Kidney capillary endothelial cell (primary cell): ENCODE measurements around the gene TP73.

ENCODE experiments used
- DNase-seq: peaks from one replicate; pipeline ENCODE4 v3.0.0-alpha.2; 2018; ENCODE audit warnings: low spot score

The TP73 gene

DNA sequence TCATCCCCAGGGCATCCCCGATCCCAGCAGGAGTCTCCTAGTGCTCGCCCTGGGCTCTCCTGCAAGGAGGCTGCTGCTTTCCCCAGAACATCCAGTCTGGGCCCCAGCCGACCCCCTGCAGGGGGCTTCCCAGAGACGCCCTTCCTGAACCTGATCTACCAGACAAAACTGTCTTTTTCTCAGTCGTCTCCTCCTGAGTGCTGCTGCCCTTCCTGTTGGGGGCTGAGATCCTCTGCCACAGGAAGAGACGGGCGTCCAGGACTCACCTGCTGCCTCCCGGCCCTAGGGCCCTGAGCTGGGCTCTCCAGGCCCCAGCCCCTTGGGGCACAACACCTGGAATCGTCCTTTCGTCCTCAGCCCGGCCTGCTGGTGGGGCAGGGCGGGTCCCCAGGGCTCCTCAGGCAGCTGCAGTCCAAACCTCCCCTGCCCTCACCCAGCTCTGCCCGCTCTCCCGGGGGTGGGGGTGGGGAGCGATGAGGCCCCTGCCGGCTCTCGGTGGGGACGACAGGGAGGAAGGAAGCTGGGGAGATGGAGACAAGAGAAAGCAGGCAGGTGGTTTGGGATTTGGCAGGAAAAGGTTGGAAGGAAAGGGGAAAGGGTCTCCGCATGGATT is 36.9 kb downstream of the TP73 start:
- DNase-seq: no peak

DNA sequence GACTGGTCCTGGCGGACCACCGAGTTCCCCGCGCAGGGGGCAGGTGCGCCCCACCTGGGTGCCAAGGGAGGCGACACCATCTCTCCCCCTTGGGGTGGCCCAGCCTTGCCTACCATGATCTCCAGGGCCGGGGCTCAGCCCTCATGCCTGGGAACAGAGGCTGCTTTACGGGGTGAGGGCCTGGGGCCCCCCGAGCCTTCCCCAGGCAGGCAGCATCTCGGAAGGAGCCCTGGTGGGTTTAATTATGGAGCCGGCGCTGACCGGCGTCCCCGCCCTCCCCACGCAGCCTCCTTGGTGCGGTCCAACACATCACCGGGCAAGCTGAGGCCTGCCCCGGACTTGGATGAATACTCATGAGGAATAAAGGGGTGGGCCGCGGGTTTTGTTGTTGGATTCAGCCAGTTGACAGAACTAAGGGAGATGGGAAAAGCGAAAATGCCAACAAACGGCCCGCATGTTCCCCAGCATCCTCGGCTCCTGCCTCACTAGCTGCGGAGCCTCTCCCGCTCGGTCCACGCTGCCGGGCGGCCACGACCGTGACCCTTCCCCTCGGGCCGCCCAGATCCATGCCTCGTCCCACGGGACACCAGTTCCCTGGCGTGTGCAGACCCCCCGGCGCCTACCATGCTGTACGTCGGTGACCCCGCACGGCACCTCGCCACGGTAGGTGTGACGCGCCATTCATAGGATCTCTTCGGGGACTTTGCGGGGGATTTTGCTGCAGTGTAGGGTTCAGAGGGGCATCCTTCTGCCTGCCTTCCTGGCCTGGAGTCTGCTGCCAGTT is 38.2 kb downstream of the TP73 start:
- no peak for DNase-seq

DNA sequence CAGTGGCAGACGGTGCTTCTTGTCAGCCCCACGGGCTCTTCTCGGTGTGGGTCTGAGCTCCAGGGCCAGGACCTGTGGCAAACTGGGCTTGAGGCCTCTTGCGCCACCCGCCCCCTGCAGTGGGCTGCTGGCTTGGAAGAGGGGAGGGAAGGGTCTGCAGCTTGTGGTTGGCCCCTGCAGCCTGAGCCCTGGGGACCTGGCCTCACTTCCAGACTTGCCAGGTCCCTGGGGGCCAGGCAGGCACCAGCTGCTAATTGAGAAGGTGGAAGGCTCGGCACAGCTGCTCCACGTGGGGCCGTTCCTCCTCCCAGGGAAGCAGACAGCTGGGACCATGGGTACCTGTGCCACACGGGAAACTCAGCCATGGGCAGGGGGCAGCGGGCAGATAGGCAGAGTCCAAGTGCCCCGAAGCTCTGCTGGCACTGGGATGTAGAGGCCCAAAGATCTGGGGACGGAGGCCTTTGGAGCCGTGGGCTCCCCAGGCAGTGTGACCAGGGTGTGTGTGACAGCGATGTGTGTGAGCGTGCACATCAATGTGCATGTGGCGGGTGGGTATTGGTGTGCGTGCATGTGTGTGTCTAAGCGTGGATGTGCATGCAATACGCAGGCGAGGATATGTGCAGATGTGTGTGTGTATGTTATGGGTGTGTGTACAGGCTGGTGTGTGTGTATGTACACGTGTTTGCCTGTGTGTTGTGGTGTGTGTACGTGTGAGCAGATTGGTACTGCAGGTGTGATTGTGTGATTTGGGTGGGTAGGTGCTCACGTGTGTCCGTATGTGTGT is 39.3 kb downstream of the TP73 start:
- no peak for DNase-seq

DNA sequence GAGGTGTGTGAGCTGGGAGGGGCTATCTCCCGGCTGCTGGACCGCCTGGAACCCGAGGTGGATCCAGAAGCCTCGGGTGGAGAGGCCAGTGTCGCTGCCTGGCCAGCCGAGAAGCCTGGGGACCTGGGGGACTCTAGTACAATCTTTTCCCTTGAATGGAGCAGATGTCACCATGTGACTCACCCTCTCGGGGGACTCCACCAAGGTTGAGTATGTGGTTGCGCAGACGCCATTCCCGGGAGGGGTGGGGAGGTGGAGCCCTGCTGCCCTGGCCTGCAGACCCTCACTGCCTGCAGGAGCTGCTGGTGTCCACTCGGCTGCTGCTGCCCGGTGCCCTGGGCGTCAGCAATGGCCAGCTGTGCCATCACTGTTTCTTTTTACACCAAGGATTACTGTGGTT is 40.3 kb downstream of the TP73 start:
- no peak for DNase-seq

DNA sequence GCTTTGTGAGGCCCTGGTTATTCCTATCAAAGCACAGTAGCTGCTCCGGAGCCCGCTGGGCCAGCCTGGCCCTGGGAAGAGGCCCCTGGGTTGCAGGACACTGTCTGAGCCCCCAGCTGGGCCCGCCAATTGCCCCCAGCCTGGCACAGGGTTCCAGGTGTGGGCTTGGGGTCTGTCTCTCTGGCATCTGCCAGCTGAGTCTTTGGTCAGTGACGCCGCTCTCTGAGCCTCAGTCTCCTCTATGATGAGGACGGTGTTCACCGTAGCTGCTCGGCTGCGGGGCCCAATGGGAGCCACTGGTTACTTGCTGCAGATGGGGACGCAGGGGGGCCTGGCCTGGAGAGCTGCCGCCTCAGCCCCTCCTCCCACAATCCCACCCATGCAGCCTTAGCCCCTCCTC is 41.0 kb downstream of the TP73 start:
- DNase-seq: no peak

DNA sequence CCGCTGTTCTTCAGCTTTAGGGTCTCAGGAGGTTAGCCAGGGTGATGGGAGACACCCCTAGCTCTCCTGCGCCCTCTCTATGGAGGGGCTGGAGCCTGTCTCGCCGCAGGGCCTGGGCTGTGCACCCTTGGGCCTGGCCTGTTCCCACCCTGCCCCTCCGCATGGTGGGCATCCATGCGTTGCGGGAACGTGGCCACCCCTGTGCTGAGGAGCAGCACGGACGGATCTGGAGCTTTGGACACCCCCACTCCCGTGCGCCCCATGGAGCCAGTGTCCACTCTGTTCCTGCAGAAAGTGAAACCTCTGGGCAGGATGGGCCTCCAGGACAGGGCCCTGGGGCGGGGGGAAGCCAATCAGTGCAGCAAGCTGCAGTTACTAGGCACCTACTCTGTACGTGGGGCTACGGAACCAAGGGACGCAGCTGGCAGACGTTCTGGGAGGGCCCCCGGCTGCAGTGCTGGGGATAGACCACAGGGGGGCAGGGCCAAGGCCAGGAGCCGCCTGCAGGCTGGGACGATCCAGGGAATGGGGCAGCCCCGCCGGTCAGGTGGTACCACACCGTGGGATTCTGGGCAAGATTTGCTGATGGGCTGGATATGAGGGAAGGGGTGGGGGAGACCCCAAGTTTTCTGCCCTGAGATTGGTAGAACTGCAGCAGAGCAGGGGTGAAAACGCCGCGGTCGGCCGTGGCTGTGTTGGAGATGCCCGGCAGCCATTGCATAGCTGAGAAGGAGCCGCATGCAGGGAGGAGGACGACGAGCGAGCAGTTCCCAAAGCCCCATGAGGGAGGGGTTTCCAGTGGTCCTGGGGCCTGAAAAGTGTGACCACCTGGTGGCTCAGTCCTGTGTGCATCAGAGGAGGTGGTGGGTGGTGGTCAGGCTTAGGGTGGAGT is 43.3 kb downstream of the TP73 start:
- peak; percentile 26 for DNase-seq

DNA sequence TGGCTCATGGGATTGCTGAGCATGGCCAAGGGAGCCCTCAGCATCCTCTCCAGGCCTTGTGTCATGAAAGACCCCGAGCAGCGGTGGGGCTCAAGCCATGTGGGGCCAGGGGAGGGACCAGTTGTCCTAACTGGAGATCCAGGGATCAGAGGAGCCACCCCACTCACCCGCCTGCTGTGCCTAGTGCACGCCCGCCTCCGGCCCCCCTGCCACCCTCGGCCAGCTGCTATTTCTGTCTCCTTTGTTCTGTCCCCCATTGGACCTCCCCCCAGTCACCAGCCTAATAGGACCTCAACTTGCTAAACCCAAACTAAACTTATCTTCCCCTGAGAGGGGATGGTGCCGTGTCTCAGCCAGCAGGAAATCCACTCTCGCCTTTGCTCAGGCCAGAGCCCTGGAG is 44.4 kb downstream of the TP73 start:
- no peak for DNase-seq

DNA sequence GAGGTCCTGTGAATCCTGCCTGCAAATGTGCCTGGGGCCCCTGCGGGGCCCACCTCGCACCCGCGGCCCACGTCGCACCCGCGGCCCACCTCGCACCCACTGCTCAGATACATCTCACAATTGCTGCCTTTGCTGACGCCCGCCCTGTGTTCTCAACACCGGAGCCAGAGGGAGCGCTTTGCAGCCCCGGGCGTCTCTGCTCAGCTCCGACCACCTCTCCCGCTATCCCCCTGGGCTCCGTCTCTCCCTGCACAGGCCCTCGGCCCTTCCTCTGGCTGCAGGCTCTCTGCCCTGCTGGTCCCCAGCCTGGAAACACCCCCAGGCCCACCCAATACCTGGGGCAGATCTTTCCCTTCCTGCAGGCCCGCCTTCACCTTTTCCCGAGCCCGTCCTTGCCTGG is 44.8 kb downstream of the TP73 start:
- no peak for DNase-seq

DNA sequence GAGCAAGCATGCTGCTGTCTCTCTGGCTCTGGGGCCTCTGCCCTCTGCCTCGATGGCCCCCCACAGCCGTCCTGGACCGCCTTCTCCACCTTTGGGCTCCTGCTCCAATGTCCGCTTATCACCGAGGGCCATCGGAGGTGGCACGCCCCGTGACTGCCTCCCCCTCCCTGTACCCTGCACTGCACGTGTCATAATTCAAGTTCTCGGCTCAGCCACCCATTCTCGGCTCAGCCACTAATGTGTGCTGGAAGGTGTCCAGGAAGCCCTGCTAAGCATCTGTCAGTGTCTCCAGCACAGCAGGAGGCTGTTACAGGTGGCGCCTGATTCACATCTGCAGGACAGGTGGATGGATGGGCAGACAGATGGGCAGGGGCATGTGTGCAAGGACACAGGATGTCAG is 45.5 kb downstream of the TP73 start:
- no peak for DNase-seq

DNA sequence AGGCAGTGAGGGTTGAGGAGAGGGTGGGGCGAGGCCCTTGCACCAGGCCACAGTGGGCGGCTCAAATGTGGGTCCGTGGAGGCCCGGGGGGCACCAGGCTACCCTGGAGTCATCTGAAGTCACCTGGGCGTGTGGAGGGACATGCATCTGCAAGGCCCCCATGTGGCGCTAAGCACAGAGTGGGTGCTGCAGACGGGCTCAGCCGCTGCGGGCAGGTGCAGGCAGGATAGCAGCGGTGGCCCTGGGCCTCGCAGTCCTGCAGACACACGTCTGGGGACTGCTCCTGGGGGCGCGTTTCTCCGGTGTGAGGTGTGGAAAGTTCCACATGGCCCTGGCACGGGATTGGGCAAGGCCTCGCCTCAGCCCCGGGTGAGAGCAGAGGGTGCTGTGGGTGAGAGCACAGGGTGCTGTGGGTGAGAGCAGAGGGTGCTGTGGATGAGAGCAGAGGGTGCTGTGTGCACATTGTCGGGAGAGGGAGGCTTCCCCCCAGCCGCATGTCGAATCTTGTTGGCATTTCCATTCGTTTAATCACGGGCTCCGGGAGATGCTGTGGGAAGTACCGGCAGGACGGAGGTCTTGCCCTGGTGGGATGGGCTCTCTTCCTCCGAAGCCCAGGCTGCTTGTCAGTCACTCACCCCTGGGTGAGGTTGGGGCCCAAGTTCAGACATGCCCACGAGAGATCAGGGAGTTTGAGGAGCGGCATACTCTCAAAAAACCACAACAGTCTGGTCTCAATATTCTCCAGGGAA is 46.5 kb downstream of the TP73 start:
- no peak for DNase-seq

DNA sequence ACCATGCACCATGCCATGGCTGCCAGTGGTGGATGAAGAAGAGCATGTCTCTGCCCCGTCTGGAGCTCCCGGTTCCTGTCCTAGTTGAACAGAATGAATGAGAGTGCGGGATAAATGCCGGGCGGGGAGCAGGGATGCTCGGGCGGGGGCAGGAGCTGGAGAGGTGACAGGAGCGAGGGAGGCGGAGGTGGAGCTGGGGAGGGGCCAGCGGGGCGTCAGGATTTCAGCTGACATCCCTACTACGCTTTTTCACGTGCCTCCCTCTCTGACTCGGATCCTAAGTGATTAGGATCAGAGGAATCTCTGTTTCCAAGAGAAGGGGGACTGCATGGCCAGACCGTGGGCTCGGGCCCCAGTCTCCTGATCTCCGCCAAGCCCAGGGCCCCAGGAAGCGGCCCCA is 47.3 kb downstream of the TP73 start:
- no peak for DNase-seq

DNA sequence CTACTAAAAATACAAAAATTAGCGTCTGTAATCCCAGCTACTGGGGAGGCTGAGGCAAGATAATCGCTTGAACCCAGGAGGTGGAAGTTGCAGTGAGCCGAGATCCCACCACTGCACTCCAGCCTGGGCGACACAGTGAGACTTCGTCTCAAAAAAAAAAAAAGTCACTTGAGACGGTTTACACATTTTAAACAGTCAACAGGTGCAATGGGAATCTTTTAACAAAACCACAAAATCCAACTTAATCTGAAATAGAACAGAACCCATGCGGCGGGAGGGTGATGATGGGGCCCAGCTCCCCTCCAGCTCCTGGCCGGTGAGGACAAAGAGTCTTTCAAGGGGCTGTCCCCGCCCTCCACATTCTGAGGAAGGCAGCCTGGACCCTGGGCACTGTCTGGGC is 48.3 kb downstream of the TP73 start:
- DNase-seq: no peak

DNA sequence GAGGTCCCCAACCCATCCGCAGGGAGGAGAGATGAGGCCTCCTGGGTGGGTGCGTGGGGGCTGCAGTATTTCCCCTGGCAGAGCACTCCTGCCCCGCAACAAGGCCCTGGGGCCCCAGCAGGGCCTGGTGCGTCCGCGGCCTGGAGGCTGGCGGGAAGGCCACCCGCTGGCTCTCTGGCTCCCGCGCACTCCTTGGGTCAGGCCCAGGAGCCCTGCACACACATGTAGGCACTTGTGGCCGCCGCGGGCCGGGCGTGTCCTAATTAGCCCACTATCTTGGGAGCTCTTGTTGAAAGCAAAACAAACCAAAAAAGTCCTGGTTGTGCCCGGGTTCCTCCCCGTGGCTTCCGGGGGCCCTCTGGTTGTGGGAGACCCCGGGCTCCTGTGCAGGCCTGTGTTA is 50.2 kb downstream of the TP73 start:
- no peak for DNase-seq

DNA sequence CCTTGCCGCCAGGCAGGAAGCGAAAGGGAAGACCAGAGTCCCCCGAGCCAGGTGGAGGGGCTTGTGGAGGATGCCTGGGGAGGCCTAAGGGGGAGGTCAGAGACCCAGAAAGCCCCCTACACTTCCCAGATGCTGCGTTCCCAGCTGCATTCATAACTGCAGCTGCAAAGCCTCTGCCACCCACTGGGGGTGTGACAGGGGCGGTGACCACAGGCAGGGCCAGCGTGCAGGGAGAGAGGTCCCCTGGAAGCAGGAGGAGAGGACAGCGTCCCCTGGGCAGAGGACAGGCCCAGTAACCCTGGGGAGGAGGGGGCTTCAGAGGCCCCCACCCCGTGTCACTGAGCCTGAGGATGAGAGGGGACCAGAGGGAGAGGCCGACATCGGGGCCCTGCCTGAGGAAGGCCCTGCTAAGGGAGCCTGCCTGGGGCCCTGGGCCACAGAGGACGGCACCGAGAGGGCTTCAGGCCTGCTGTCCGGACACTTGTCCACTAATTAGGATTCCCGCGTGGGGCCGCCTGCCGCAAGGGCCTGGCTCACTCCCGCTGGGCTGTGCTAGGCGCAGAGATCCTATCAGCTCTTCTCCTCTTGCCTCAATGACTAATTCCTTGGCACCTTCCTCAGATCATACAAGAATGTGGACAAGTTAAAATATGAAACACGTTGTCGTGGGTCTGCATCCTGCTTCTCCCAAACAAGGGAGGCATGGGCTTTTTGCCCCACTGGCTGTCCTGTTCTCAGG is 50.8 kb downstream of the TP73 start:
- no peak for DNase-seq

DNA sequence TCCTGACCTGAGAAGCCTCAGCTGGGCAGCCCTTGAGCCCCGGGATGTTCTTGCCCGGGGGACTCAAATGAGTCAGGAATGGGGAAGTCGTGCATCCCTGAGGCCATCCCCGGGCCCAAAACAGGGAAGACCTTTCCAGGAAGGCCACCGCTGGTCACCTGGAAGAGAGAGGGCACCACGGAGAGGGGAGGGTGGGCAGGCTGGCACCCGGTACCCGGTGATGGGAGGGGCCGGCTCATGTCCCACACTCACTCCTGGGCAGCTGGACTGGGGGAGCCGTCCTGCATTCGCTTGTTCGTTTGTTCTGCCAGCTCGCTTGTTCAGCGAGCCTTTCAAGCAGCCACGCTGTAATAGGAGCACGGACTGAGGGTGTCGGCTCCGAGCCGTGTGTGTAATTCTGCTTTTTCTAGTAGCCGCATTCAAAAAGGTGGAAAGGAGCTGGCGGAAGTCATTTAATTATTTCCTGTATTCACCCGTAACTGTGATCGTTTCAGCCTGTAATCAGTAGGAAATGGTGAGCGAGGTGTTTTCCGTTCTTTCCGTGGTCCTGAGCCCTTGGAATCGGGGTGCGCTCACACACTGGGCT is 51.6 kb downstream of the TP73 start:
- DNase-seq: no peak

DNA sequence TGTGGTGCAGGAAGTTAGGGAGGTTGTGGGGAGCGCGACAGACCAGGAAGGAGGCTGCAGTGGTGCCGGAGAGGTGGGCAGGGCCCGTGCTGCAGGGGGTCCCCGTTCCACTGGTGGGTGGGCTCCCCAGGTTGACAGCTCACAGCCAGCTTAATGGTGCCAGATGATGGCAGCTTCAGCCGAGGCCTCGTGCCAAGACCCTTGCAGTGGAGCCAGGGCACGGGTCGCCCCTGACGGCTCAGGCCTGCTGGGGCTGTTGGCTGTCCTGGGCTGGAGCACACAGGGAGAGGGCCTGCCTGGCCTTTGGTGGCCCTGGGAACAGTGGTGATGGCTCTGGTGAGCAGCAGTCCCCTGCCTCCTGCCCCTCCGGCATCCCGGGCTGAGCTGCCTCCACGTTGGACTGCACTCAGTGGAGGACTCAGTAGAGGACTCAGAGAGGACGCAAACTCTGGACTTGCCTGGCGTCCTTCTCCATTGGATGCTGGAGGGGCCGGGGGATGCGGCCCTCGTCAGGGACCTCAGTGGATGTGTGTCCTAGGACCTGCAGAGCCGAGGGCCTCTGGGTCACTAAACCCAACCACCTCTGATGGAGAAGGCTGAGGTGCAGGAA is 53.1 kb downstream of the TP73 start:
- no peak for DNase-seq

DNA sequence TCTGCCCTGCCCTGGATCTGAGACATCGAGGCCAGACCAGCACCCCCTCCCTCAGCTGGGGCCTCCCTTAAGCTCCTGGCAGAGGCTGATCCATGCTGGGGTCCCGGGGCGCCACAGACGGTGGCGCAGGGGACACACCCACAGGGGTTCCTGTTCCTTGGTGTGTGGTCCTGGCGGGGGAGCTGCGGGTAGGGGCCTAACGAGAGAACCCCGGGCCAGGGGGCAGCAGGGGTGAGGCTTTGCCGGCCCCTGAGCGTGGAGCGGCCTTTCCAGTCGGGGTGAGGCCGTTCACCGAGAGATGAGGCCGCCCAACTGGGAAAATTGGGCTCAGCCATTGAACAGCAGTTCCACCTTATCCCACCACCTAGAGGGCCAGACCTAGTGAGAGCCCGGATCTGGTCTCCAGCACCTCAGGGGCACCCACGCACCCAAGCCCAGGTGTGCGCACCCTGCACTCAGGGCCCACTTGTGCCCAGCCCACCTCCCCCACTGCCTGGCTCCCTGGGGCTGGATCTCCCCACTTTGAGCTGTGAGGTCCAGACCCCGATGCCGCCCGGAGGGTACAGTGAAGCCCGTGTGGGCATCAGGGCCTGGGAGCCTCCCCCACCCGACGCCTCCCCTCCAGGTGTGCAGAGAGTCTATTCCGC is 54.5 kb downstream of the TP73 start:
- no peak for DNase-seq

DNA sequence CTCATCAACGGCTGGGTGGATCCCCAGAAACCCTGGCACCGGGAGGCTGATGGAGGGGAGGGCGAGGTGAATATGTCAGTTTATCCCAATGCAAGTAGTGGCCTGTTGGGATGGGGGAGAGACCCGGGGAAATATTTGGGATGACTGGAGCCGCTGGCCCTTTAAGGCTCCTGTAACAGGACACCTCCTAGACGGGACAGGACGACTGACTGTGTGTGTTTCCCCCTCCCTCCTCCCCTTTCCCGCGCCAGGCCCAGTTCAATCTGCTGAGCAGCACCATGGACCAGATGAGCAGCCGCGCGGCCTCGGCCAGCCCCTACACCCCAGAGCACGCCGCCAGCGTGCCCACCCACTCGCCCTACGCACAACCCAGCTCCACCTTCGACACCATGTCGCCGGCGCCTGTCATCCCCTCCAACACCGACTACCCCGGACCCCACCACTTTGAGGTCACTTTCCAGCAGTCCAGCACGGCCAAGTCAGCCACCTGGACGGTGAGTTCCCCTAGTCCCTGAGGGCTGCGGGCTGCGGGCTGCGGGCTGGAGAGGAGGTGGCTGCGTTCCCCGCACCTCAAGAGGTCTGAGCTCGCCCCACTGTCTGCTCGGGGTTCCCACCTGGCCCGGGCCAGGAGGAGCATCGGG is 55.1 kb downstream of the TP73 start:
- no peak for DNase-seq

DNA sequence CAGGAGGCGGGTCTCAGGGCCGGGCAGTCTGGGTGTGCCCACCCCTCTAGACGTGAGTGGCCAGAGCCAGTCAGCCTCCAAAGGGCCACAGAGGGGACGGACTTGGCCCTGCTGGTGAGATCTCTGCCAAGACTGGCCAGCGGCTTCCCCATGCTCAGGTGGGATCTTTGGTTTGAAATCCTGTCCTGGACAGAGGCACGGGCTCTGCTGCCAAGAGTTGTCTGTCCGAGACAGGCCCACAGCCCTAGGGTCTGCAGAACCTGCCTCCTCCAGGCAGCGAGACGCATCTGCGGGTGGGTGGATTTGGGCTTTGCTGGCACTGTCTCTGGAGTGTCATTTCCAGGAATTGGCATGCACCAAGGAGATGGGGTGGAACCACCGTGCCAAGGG is 55.6 kb downstream of the TP73 start:
- DNase-seq: no peak
